HepG2 (cell line): ENCODE results near the gene SUSD6. TPM values are rescaled to one million over a fixed set of nuclear protein-coding genes. Genes with fewer than 3 reads are reported as not detected.

Experiments used
- ATAC-seq: fragments of 200-7000 bp; cut with Tn5 transposase; 3 replicates; pipeline ENCODE4 v1.9.1; 2020; ENCODE audit warnings: mild to moderate bottlenecking, moderate library complexity
- BruUV-seq: library from RNA; stranded (reverse); fragments of 400-500 nt; replicated peaks from 2 replicates; lab custom pipeline; 2021; lab: Mats Ljungman, UMichigan
- CTCF ChIA-PET: fragments of 300-600 bp; formaldehyde crosslinking; extraction: SDS; loops from one replicate; lab custom pipeline; 2021; ENCODE audit warnings: low total read pairs, inconsistent platforms, low intra/inter-chr PET ratio; lab: Yijun Ruan, JAX
- POLR2A ChIA-PET: fragments of 350-600 bp; sonication (Branson Sonifier 250); formaldehyde crosslinking; loops from one replicate; lab custom pipeline; 2020; ENCODE audit warnings: antibody characterized with exemption, inconsistent platforms; lab: Yijun Ruan, JAX
- DNase-seq: peaks from one replicate; pipeline ENCODE4 v3.0.0-alpha.2; 2015; ENCODE audit warnings: low spot score
- FAIRE-seq: peaks from 3 replicates; lab custom pipeline; 2011; peaks lifted over from hg19 to GRCh38; lab: Jason Lieb, UNC
- H2AFZ ChIP-seq: one replicate; pipeline ENCODE4 v1.6.1; 2011; ENCODE audit warnings: low read length, inconsistent platforms
- H3K27ac ChIP-seq: fragments of 300-600 bp; 3 replicates; pipeline ENCODE4 v1.8.0; 2011; ENCODE audit warnings: mixed run types, mild to moderate bottlenecking, mixed read lengths, low read length, inconsistent platforms; ENCODE audit not compliant: insufficient read depth; ENCODE audit errors: extremely low read length
- H3K27me3 ChIP-seq, 2 experiments: fragments of 200-600 bp in 1 of 2; 2 replicates in 1 of 2; 3 replicates in 1 of 2; pipeline versions ENCODE4 v1.6.0 to v1.8.0; 2011; ENCODE audit warnings: low read length in 2 of 2, mild to moderate bottlenecking in 2 of 2, moderate library complexity in 2 of 2, inconsistent platforms in 1 of 2; ENCODE audit not compliant: insufficient read depth in 2 of 2, control insufficient read depth in 1 of 2
- H3K36me3 ChIP-seq, 2 experiments: fragments of 200-600 bp in 1 of 2; replicated peaks in 1 of 2; 2 replicates in 1 of 2; 3 replicates in 1 of 2; pipeline versions ENCODE4 v1.5.1 to v1.8.0; 2011; ENCODE audit warnings: low read length in 2 of 2, inconsistent platforms in 1 of 2; ENCODE audit not compliant: insufficient read depth in 2 of 2, control insufficient read depth in 1 of 2
- H3K4me1 ChIP-seq: 2 replicates; pipeline ENCODE4 v1.5.1; 2012; ENCODE audit warnings: low read length, inconsistent platforms; ENCODE audit not compliant: insufficient read depth
- H3K4me2 ChIP-seq: 2 replicates; pipeline ENCODE4 v1.6.0; 2011; ENCODE audit warnings: low read depth, low read length, inconsistent platforms
- H3K4me3 ChIP-seq, 3 experiments: fragments of 200-600 bp in 1 of 3; sonication (generic), shearing (Covaris generic) in 1 of 3; replicated peaks in 1 of 3; 2 replicates each; pipeline ENCODE4 v1.5.1; 2011 to 2016; ENCODE audit warnings: low read length in 3 of 3, inconsistent platforms in 2 of 3, low read depth in 2 of 3, mild to moderate bottlenecking in 2 of 3, control low read depth in 1 of 3, mixed read lengths in 1 of 3; ENCODE audit not compliant: insufficient read depth in 1 of 3
- H3K79me2 ChIP-seq: one replicate; pipeline ENCODE4 v1.6.1; 2011; ENCODE audit warnings: low read length, inconsistent platforms; ENCODE audit not compliant: insufficient read depth
- H3K9ac ChIP-seq: 2 replicates; pipeline ENCODE4 v1.6.0; 2011; ENCODE audit warnings: mild to moderate bottlenecking, low read depth, low read length, inconsistent platforms; ENCODE audit not compliant: insufficient read depth
- H3K9me3 ChIP-seq: 2 replicates; pipeline ENCODE4 v1.5.1; 2012; ENCODE audit warnings: mild to moderate bottlenecking, low read length
- H4K20me1 ChIP-seq: 2 replicates; pipeline ENCODE4 v1.6.0; 2011; ENCODE audit warnings: inconsistent platforms, mild to moderate bottlenecking, low read length, moderate library complexity; ENCODE audit not compliant: insufficient read depth
- BHLHE40 ChIP-seq: IDR thresholded peaks from 2 replicates; pipeline ENCODE4 v1.6.1; 2011; ENCODE audit warnings: low read length, improper control_type of control experiment
- KAT8 ChIP-seq: IDR thresholded peaks from 2 replicates; pipeline ENCODE4 v1.6.1; 2016; ENCODE audit warnings: missing genetic modification reagents, missing compliant biosample characterization
- KMT2B ChIP-seq: IDR thresholded peaks from 2 replicates; pipeline ENCODE4 v1.6.1; 2016; ENCODE audit warnings: missing genetic modification reagents, missing compliant biosample characterization
- MAFG ChIP-seq: sonication (generic); formaldehyde crosslinking; IDR thresholded peaks from 2 replicates; pipeline ENCODE4 v1.5.1; 2020; ENCODE audit warnings: mild to moderate bottlenecking, missing genetic modification reagents
- MAFK ChIP-seq, 2 experiments: IDR thresholded peaks in 1 of 2; conservative IDR thresholded peaks in 1 of 2; 2 replicates each; pipeline ENCODE4 v1.6.1; 2011; ENCODE audit warnings: improper control_type of control experiment in 2 of 2, low read length in 2 of 2
- MTF1 ChIP-seq: sonication (generic); formaldehyde crosslinking; IDR thresholded peaks from 2 replicates; pipeline ENCODE4 v1.5.0; 2020; ENCODE audit warnings: missing genetic modification reagents
- NFYC ChIP-seq: IDR thresholded peaks from 2 replicates; pipeline ENCODE4 v1.6.1; 2016; ENCODE audit warnings: missing genetic modification reagents, missing compliant biosample characterization
- NR1H2 ChIP-seq: sonication (generic); formaldehyde crosslinking; IDR thresholded peaks from 2 replicates; pipeline ENCODE4 v1.8.1; 2022; ENCODE audit warnings: low read depth, missing genetic modification reagents, borderline replicate concordance
- PHF21A ChIP-seq: sonication (generic); formaldehyde crosslinking; IDR thresholded peaks from 2 replicates; pipeline ENCODE4 v1.5.0; 2020; ENCODE audit warnings: mild to moderate bottlenecking, missing genetic modification reagents
- RXRB ChIP-seq: IDR thresholded peaks from 2 replicates; pipeline ENCODE4 v1.6.1; 2016; ENCODE audit warnings: borderline replicate concordance, missing genetic modification reagents, missing compliant biosample characterization
- TAF1 ChIP-seq: sonication (generic); formaldehyde crosslinking; IDR thresholded peaks from 2 replicates; pipeline ENCODE4 v1.4.0; 2020; ENCODE audit warnings: missing genetic modification reagents
- TEAD3 ChIP-seq: optimal IDR thresholded peaks from 2 replicates; pipeline ENCODE3; 2016; ENCODE audit warnings: borderline replicate concordance
- TSC22D2 ChIP-seq: sonication (generic); formaldehyde crosslinking; IDR thresholded peaks from 2 replicates; pipeline ENCODE4 v1.5.1; 2020; ENCODE audit warnings: missing genetic modification reagents, mild to moderate bottlenecking, borderline replicate concordance
- ZFP41 ChIP-seq: sonication (generic); formaldehyde crosslinking; IDR thresholded peaks from 2 replicates; pipeline ENCODE4 v1.4.0; 2020; ENCODE audit warnings: mild to moderate bottlenecking, missing genetic modification reagents, borderline replicate concordance
- ZNF260 ChIP-seq: sonication (generic); formaldehyde crosslinking; IDR thresholded peaks from 2 replicates; pipeline ENCODE4 v1.4.0; 2020; ENCODE audit warnings: missing genetic modification reagents, low read depth, mild to moderate bottlenecking, borderline replicate concordance
- ZNF431 ChIP-seq: sonication (generic); formaldehyde crosslinking; IDR thresholded peaks from 2 replicates; pipeline ENCODE4 v1.9.0; 2022; ENCODE audit warnings: missing genetic modification reagents, low read depth, mild to moderate bottlenecking, borderline replicate concordance
- ZNF615 ChIP-seq: sonication (generic); formaldehyde crosslinking; IDR thresholded peaks from 2 replicates; pipeline ENCODE4 v1.5.0; 2020; ENCODE audit warnings: mild to moderate bottlenecking, missing genetic modification reagents, borderline replicate concordance
- ZNF709 ChIP-seq: sonication (generic); formaldehyde crosslinking; IDR thresholded peaks from 2 replicates; pipeline ENCODE4 v1.5.0; 2020; ENCODE audit warnings: mild to moderate bottlenecking, missing genetic modification reagents
- ZNF883 ChIP-seq: sonication (generic); formaldehyde crosslinking; IDR thresholded peaks from 2 replicates; pipeline ENCODE4 v1.5.1; 2020; ENCODE audit warnings: mild to moderate bottlenecking, missing genetic modification reagents; ENCODE audit errors: not compliant biosample characterization
- WGBS: methylation state at CpG from one replicate; pipeline ENCODE4 v1.1.6; 2017; ENCODE audit warnings: low lambda C conversion rate; 5-methylcytosine and 5-hydroxymethylcytosine counted together
- in situ Hi-C: cut with HindIII; loops from 2 replicates; pipeline ENCODE4 v1.10.0; 2017; ENCODE audit warnings: low pct_unique_long_range_greater_than_20kb; ENCODE audit not compliant: extremely low pct_ligation_motif_present
- intact Hi-C: fragments of 100-400 bp; cut with micrococcal nuclease; formaldehyde crosslinking; loops from one replicate; pipeline ENCODE4 v1.10.0; 2022; ENCODE audit not compliant: unreplicated experiment
- polyA plus RNA-seq, 8 experiments: library from polyadenylated mRNA; depleted of rRNA in 3 of 8; stranded (reverse) in 7 of 8; unstranded in 1 of 8; fragments of >200 nt; fragmentation: Illumina TruSeq in 4 of 8; extraction: Trizol in 4 of 8; gene quantifications; 2 replicates each; pipeline versions ENCODE4 v1.2.1 to v1.2.3, GENCODE V29; 2011 to 2016; ENCODE audit warnings: low read depth in 4 of 8, missing spikeins in 1 of 8, mixed read lengths in 1 of 8; ENCODE audit not compliant: insufficient read depth in 1 of 8
- total RNA-seq, 5 experiments: library from RNA; depleted of rRNA; stranded (reverse); fragments of >200 nt; fragmentation: Illumina TruSeq; extraction: Trizol; gene quantifications; 2 replicates each; pipeline ENCODE4 v1.2.3, GENCODE V29; 2016; ENCODE audit warnings: low read depth in 1 of 5
- TF ChIP-seq, protein P1 (sequence below), 2 experiments: fragments of 450-650 bp in 1 of 2; sonication (generic) in 1 of 2; formaldehyde crosslinking; IDR thresholded peaks; 2 replicates each; pipeline versions ENCODE4 v1.5.0 to v1.8.0; 2020 to 2022; ENCODE audit warnings: mild to moderate bottlenecking in 1 of 2, missing genetic modification reagents in 1 of 2
- TF ChIP-seq, protein P2 (sequence below): sonication (generic); formaldehyde crosslinking; IDR thresholded peaks from 2 replicates; pipeline ENCODE4 v1.5.0; 2020; ENCODE audit warnings: missing genetic modification reagents
- TF ChIP-seq, protein P3 (sequence below): sonication (generic); formaldehyde crosslinking; IDR thresholded peaks from 2 replicates; pipeline ENCODE4 v1.5.0; 2020; ENCODE audit warnings: missing genetic modification reagents, mild to moderate bottlenecking, borderline replicate concordance

The SUSD6 gene
- total and polyA plus RNA-seq, 2 of the 13 experiments (the other 11 are each of a cell fraction or from before 2014, with no cell fraction given), result 7.2 to 7.4 TPM

DNA sequence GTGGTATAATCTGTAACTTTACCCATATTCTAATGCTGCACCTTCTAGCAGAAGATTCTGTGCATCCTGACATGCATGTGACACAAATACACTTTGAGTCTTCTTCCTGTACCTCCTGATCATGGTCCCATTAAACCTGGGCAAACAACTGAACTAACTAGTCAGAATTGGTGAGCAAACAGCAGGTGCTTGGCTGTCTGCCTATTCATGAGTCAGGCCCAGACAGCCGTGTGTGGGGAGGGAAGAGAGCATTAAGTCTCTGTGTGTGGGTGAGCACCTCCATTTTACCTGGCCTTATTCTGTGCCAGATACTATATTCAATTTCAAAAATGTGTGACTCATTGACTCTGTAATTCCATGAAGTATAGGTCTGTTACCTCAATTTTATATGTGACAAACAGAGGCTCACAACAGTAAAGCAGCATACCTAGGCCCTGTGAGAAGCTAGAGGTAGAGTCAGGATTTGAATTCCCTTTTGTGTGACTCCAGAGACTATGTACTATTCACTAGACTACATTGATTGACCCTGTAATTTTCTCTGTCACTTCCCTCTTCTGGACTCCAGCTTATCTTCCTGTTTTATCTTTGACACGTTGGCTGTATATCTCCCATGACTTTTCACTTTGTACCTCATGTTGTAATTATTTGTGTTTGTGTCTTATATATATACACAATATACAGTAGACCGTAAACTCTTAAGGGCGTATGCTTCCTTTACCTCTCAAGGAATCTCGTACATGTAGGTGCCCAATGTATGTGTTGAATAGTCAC, 32.2 kb downstream of the SUSD6 start (continued):
- TF ChIP-seq, protein P1, sequence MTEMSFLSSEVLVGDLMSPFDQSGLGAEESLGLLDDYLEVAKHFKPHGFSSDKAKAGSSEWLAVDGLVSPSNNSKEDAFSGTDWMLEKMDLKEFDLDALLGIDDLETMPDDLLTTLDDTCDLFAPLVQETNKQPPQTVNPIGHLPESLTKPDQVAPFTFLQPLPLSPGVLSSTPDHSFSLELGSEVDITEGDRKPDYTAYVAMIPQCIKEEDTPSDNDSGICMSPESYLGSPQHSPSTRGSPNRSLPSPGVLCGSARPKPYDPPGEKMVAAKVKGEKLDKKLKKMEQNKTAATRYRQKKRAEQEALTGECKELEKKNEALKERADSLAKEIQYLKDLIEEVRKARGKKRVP (CRISPR knock-in tag; IDR thresholded peaks at IDR 0.05), result 0 out of 4 replicates have a peak, but pooled peaks of 1 of the 2 experiments have one; percentile 31
- TF ChIP-seq ZFP41 (CRISPR knock-in tag) (no peak), TAF1 (CRISPR knock-in tag) (no peak), TEAD3 (CRISPR knock-in tag) (peak; percentile 35), KAT8 (CRISPR knock-in tag) (peak; percentile 46; the same call in 1 of the 2 replicates), ZNF431 (CRISPR knock-in tag) (no peak), ZNF260 (CRISPR knock-in tag) (no peak), ZNF615 (CRISPR knock-in tag) (no peak), PHF21A (CRISPR knock-in tag) (peak; percentile 56; the same call in 1 of the 2 replicates), NFYC (CRISPR knock-in tag) (no peak), BHLHE40 (peak; percentile 39; the same call in 1 of the 2 replicates)
- TF ChIP-seq, all 625 proteins: peak for 49

DNA sequence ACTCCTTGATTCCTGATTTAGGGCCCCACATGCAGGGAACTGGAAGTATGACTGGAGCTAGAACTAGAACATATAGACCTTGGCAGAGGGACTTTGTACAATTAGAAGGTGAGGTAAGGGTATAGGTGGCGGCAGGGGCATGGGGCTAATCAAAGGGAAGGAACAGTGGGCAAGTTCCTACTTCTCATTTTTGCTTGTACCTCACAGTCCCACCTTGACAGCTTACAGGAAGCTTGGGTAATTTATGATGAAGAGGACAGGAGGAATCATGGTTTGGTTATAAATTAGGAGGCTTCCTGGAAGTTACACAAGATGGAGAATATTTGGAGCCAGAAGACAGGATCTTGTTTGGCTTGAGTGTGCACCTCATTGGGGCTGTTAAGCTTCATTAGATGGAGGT, 33.4 kb downstream of the SUSD6 start:
- ATAC-seq, result no peak
- WGBS, result 96% methylated on average over 1 of the region's 1 CpG
- H2AFZ ChIP-seq, result no peak overlapping the region
- intact Hi-C loops (loop anchor here (5.0 kb wide), 1 partner anchor 77 kb away; no protein-coding TSS in a partner anchor), in situ Hi-C loops (no loop called here)
- no peak overlapping the region for H3K27ac ChIP-seq
- H3K4me3 ChIP-seq, result no peak overlapping the region
- H3K4me2 ChIP-seq, result no peak overlapping the region
- H4K20me1 ChIP-seq, result no peaks in the 10 kb centered on the region
- H3K36me3 ChIP-seq, result no peaks in the 10 kb centered on the region
- FAIRE-seq, result no peak
- TF ChIP-seq RXRB (CRISPR knock-in tag), result no peak
- TF ChIP-seq KMT2B, result no peak
- TF ChIP-seq MTF1, result no peak
- no peak for TF ChIP-seq ZNF883 (CRISPR knock-in tag)
- TF ChIP-seq MAFK (conservative IDR thresholded peaks at IDR 0.05 in 1 of 2, IDR thresholded peaks at IDR 0.05 in 1 of 2; ENCODE audit: low read length in 2 of 2), result no peak
- TF ChIP-seq, protein P2, sequence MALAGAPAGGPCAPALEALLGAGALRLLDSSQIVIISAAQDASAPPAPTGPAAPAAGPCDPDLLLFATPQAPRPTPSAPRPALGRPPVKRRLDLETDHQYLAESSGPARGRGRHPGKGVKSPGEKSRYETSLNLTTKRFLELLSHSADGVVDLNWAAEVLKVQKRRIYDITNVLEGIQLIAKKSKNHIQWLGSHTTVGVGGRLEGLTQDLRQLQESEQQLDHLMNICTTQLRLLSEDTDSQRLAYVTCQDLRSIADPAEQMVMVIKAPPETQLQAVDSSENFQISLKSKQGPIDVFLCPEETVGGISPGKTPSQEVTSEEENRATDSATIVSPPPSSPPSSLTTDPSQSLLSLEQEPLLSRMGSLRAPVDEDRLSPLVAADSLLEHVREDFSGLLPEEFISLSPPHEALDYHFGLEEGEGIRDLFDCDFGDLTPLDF (CRISPR knock-in tag), result no peak
- TF ChIP-seq, protein P3, sequence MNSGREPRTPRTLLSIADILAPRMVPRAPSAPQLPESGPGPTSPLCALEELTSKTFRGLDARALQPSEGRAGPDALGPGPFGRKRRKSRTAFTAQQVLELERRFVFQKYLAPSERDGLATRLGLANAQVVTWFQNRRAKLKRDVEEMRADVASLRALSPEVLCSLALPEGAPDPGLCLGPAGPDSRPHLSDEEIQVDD (CRISPR knock-in tag), result no peak
- no peak for TF ChIP-seq MAFG (CRISPR knock-in tag)
- TF ChIP-seq NR1H2 (CRISPR knock-in tag), result no peak
- TF ChIP-seq ZNF709, result no peak
- TF ChIP-seq TSC22D2 (CRISPR knock-in tag), result no peak
- no peak overlapping the region for H3K9ac ChIP-seq
- CTCF ChIA-PET, result no interaction called here
- no peaks in the 10 kb centered on the region for H3K27me3 ChIP-seq
- H3K9me3 ChIP-seq, result peaks cover 8% of the 10 kb centered on the region
- POLR2A ChIA-PET, result no interaction called here
- peaks cover 15% of the 10 kb centered on the region for H3K79me2 ChIP-seq
- no TSS peak for BruUV-seq
- DNase-seq, result no peak
- H3K4me1 ChIP-seq, result peaks cover 46% of the 10 kb centered on the region
